Endothelial cell of umbilical vein (primary cell): ENCODE measurements around the gene ATAD2B. TPM values are rescaled to one million over a fixed set of nuclear protein-coding genes. Genes with fewer than 3 reads are reported as not detected.

ENCODE experiments used
- BruUV-seq: library from RNA; stranded (reverse); fragments of 400-500 nt; replicated peaks from 2 replicates; lab custom pipeline; 2021; lab: Mats Ljungman, UMichigan
- CTCF ChIA-PET: fragments of 300-600, 350-600 bp; sonication (Branson Sonifier 250); formaldehyde crosslinking; loops from one replicate; lab custom pipeline; 2021; ENCODE audit warnings: antibody characterized with exemption, inconsistent platforms; lab: Charles Lee
- POLR2A ChIA-PET: fragments of 300-600, 350-600 bp; sonication (Branson Sonifier 250); formaldehyde crosslinking; loops from one replicate; lab custom pipeline; 2021; ENCODE audit warnings: antibody characterized with exemption, inconsistent platforms; lab: Charles Lee
- DNase-seq: peaks from one replicate; pipeline ENCODE4 v3.0.0-alpha.2; 2011; ENCODE audit warnings: low read depth, low spot score
- FAIRE-seq: peaks from 2 replicates; lab custom pipeline; 2011; peaks lifted over from hg19 to GRCh38; lab: Jason Lieb, UNC
- H2AFZ ChIP-seq: 2 replicates; pipeline ENCODE4 v1.6.0; 2012; ENCODE audit warnings: low read depth, low read length, control low read depth, inconsistent platforms
- H3K27ac ChIP-seq: 2 replicates; pipeline ENCODE4 v1.5.1; 2011; ENCODE audit warnings: low read depth, mild to moderate bottlenecking, control low read depth, low read length, moderate library complexity; ENCODE audit not compliant: insufficient read depth
- H3K27me3 ChIP-seq, 2 experiments: 2 replicates each; pipeline versions ENCODE4 v1.6.0 to v1.6.1; 2011; ENCODE audit warnings: low read length in 2 of 2, mixed read lengths in 1 of 2; ENCODE audit not compliant: control insufficient read depth in 2 of 2, insufficient read depth in 2 of 2
- H3K36me3 ChIP-seq, 2 experiments: 2 replicates in 1 of 2; 3 replicates in 1 of 2; pipeline ENCODE4 v1.5.1; 2011; ENCODE audit warnings: low read length in 2 of 2, mild to moderate bottlenecking in 1 of 2, moderate library complexity in 1 of 2; ENCODE audit not compliant: control insufficient read depth in 2 of 2, insufficient read depth in 2 of 2; ENCODE audit errors: extremely low read depth in 1 of 2
- H3K4me1 ChIP-seq: 3 replicates; pipeline ENCODE4 v1.5.1; 2011; ENCODE audit warnings: mild to moderate bottlenecking, low read length; ENCODE audit not compliant: control insufficient read depth, insufficient read depth; ENCODE audit errors: extremely low read depth
- H3K4me2 ChIP-seq: 2 replicates; pipeline ENCODE4 v1.6.1; 2011; ENCODE audit warnings: low read length, control low read depth, mixed read lengths; ENCODE audit not compliant: insufficient read depth
- H3K4me3 ChIP-seq, 3 experiments: fragments of 200-600 bp in 1 of 3; sonication (generic), shearing (Covaris generic) in 1 of 3; replicated peaks in 1 of 3; 2 replicates each; pipeline ENCODE4 v1.5.1; 2011 to 2016; ENCODE audit warnings: control low read depth in 3 of 3, low read length in 3 of 3, mild to moderate bottlenecking in 2 of 3, inconsistent platforms in 1 of 3, low read depth in 1 of 3, moderate library complexity in 1 of 3; ENCODE audit not compliant: insufficient read depth in 1 of 3
- H3K79me2 ChIP-seq: 2 replicates; pipeline ENCODE4 v1.6.0; 2012; ENCODE audit warnings: low read length, inconsistent platforms; ENCODE audit not compliant: control insufficient read depth, insufficient read depth
- H3K9ac ChIP-seq: replicated peaks from 2 replicates; pipeline ENCODE3; 2011; ENCODE audit warnings: low read length, control low read depth; ENCODE audit not compliant: insufficient read depth; ENCODE audit errors: extremely low read depth
- H3K9me1 ChIP-seq: replicated peaks from 3 replicates; pipeline ENCODE4 v1.6.0; 2011; ENCODE audit warnings: mild to moderate bottlenecking, low read length; ENCODE audit not compliant: control insufficient read depth, insufficient read depth; ENCODE audit errors: extremely low read depth
- H3K9me3 ChIP-seq: replicated peaks from 2 replicates; pipeline ENCODE4 v1.5.1; 2012; ENCODE audit warnings: low read length, inconsistent platforms; ENCODE audit not compliant: control insufficient read depth, insufficient read depth
- H4K20me1 ChIP-seq: replicated peaks from 2 replicates; pipeline ENCODE3; 2011; ENCODE audit warnings: mild to moderate bottlenecking, low read length; ENCODE audit not compliant: control insufficient read depth, insufficient read depth; ENCODE audit errors: extremely low read depth
- EZH2 ChIP-seq: IDR thresholded peaks from 2 replicates; pipeline ENCODE4 v1.6.1; 2012; ENCODE audit warnings: borderline replicate concordance, low read depth, mild to moderate bottlenecking, moderate library complexity, low read length, inconsistent platforms; ENCODE audit not compliant: severe bottlenecking
- FOS ChIP-seq: IDR thresholded peaks from 2 replicates; pipeline ENCODE4 v1.6.1; 2011; ENCODE audit warnings: mild to moderate bottlenecking, low read length, moderate library complexity, borderline replicate concordance; ENCODE audit not compliant: insufficient read depth
- GATA2 ChIP-seq: IDR thresholded peaks from 2 replicates; pipeline ENCODE4 v1.7.0; 2011; ENCODE audit warnings: low read depth, mild to moderate bottlenecking, moderate library complexity, mixed read lengths, low read length; ENCODE audit not compliant: insufficient read length, insufficient read depth
- JUN ChIP-seq: IDR thresholded peaks from 2 replicates; pipeline ENCODE4 v1.6.1; 2011; ENCODE audit warnings: borderline replicate concordance, low read depth; ENCODE audit not compliant: insufficient read length, insufficient read depth
- MYC ChIP-seq: IDR thresholded peaks from one replicate; pipeline ENCODE4 v1.6.1; 2011; ENCODE audit warnings: mild to moderate bottlenecking, low read depth, low read length
- POLR2A ChIP-seq: IDR thresholded peaks from 2 replicates; pipeline ENCODE4 v1.6.1; 2012; ENCODE audit warnings: low read depth, mild to moderate bottlenecking, control low read depth, low read length
- POLR2AphosphoS5 ChIP-seq: IDR thresholded peaks from 2 replicates; pipeline ENCODE4 v1.6.1; 2012; ENCODE audit warnings: low read depth, mild to moderate bottlenecking, control low read depth, low read length, moderate library complexity; ENCODE audit not compliant: insufficient read depth
- dilution Hi-C: fragments of 300-500 bp; cut with MboI; formaldehyde crosslinking; loops from one replicate; pipeline ENCODE4 v1.15.0; 2019; ENCODE audit warnings: low sequenced_read_pairs; ENCODE audit not compliant: extremely low pct_ligation_motif_present
- intact Hi-C: fragments of 100-400 bp; cut with micrococcal nuclease; formaldehyde crosslinking; loops from one replicate; pipeline ENCODE4 v1.10.0; 2022
- polyA plus RNA-seq, 4 experiments: library from polyadenylated mRNA; depleted of rRNA in 3 of 4; stranded (reverse) in 3 of 4; unstranded in 1 of 4; fragments of >200 nt; gene quantifications; 2 replicates each; pipeline versions ENCODE4 v1.2.1 to v1.2.3, GENCODE V29; 2011 to 2012; ENCODE audit warnings: missing spikeins in 1 of 4
- total RNA-seq: library from RNA; stranded (reverse); gene quantifications from 2 replicates; pipeline ENCODE4 v1.2.3, GENCODE V29; 2021
- TF ChIP-seq, protein P1 (sequence below): IDR thresholded peaks from 2 replicates; pipeline ENCODE4 v1.6.1; 2011; ENCODE audit not compliant: insufficient read depth, insufficient read length
- TF ChIP-seq, protein P2 (sequence below), 2 donors: IDR thresholded peaks; 1 replicate in 1 of 2; 2 replicates in 1 of 2; pipeline ENCODE4 v1.5.1; 2011; ENCODE audit warnings: low read length in 2 of 2, mild to moderate bottlenecking in 2 of 2, moderate library complexity in 2 of 2, control low read depth in 1 of 2, inconsistent platforms in 1 of 2, low read depth in 1 of 2; ENCODE audit not compliant: insufficient read depth in 1 of 2; ENCODE audit errors: extremely low read depth in 1 of 2

Gene ATAD2B
- total and polyA plus RNA-seq, 2 donors (not counting 3 experiments of a cell fraction or from before 2014, with no cell fraction given) = 2.5 to 19.1 TPM

DNA sequence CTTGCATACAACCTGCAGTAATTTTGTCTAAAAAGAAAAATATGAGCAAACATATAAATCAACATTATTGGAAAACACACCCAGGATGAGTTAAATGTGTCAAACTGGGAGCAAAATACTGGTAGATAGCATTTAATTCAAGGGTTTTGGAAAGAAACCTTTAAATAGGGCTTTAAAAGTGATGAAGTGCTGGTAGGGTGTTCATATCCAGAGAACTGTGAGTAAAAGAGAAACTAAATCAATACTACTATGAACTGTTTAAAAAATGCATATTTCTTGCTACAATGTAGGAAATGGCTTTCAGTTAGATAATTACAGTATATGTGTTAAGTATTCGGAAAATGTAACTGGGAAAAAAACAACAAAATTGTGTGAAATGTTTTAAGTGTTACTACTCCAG is 117.8 kb downstream of the ATAD2B start:
- H3K27ac ChIP-seq = no peak overlapping the region
- no peaks in the 10 kb centered on the region for H3K4me1 ChIP-seq
- TF ChIP-seq FOS (no peak), POLR2A (no peak), EZH2 (no peak), GATA2 (no peak), POLR2AphosphoS5 (no peak), MYC (no peak), JUN (no peak)
- TF ChIP-seq, protein P1, sequence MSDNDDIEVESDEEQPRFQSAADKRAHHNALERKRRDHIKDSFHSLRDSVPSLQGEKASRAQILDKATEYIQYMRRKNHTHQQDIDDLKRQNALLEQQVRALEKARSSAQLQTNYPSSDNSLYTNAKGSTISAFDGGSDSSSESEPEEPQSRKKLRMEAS = no peak
- TF ChIP-seq, protein P2, sequence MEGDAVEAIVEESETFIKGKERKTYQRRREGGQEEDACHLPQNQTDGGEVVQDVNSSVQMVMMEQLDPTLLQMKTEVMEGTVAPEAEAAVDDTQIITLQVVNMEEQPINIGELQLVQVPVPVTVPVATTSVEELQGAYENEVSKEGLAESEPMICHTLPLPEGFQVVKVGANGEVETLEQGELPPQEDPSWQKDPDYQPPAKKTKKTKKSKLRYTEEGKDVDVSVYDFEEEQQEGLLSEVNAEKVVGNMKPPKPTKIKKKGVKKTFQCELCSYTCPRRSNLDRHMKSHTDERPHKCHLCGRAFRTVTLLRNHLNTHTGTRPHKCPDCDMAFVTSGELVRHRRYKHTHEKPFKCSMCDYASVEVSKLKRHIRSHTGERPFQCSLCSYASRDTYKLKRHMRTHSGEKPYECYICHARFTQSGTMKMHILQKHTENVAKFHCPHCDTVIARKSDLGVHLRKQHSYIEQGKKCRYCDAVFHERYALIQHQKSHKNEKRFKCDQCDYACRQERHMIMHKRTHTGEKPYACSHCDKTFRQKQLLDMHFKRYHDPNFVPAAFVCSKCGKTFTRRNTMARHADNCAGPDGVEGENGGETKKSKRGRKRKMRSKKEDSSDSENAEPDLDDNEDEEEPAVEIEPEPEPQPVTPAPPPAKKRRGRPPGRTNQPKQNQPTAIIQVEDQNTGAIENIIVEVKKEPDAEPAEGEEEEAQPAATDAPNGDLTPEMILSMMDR (IDR thresholded peaks at IDR 0.05; ENCODE audit: extremely low read depth in 1 of 2, insufficient read depth in 1 of 2, low read depth in 1 of 2, low read length in 2 of 2) = no peak
- H3K4me3 ChIP-seq = no peak overlapping the region
- FAIRE-seq (no peak), DNase-seq (no peak)
- H3K36me3 ChIP-seq = no peaks in the 10 kb centered on the region
- intact Hi-C loops = no loop called here
- no TSS peak for BruUV-seq
- no peaks in the 10 kb centered on the region for H3K79me2 ChIP-seq
- no peak overlapping the region for H3K4me2 ChIP-seq
- dilution Hi-C loops = no loop called here
- H3K9me3 ChIP-seq = no peaks in the 10 kb centered on the region
- H3K9me1 ChIP-seq = no peaks in the 10 kb centered on the region
- no peak overlapping the region for H2AFZ ChIP-seq
- ChIA-PET POLR2A (no interaction called here), CTCF (interaction anchor here (1.0 kb wide), 1 partner anchor 11 kb away, joined by 3 read pairs; no protein-coding TSS in a partner anchor)
- no peaks in the 10 kb centered on the region for H3K27me3 ChIP-seq
- no peak overlapping the region for H3K9ac ChIP-seq
- H4K20me1 ChIP-seq = no peaks in the 10 kb centered on the region
